ENCODE measurements around the gene FAM171A2. TPM values are rescaled to one million over a fixed set of nuclear protein-coding genes. Genes with fewer than 3 reads are reported as not detected.
A peak's percentile ranks its signal among the peaks of the same experiment; 100 is the strongest.

The FAM171A2 gene
- polyA plus RNA-seq (2013, experiment 1 of 2) = 5.8 TPM
- polyA plus RNA-seq (2013, experiment 2 of 2) = 5.3 TPM

DNA sequence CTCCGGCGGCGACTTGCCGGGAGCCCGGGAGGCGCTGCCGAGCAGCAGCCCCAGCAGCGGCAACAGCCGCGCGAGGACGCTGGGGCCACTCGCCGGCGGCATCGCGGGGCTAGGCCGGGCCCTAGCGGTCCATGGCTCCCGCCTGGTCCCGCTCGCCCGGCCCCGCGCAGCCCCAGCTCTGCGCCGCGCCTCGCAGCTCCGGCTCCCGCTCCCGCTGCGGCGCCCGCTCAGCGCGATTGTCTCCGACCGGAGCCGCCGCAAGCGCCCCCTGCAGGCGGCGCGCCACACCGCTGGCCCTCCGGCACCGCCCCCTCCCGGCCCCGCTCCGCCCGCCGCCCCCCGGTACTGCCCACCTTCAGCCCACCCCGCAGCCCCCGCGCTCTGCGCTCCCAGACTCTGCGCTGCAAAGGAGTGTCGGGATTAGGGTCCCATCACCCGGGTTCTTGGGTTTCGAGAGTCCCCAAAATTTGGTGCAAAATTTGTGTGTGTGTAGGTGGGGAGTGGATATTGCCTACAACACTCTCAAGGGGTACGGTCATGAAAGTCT is at the start of gene FAM171A2:
FAM171A2 (minus strand) TSS at position 241 of the 547 bp plus-strand sequence; CDS start at position 102, 139 bp downstream.
- Histone ChIP-seq H2AFZ (ENCODE audit: low read depth, low read length) (peak within 1 kb of the TSS; percentile 60), H4K91ac (ENCODE audit: low read length) (no peak within 1 kb of the TSS), H3K79me1 (replicated peaks; ENCODE audit: low read length, poor library complexity, severe bottlenecking) (peaks cover 35% of the 10 kb centered on the region), H3K4ac (ENCODE audit: low read depth in 1 of 2, low read length in 2 of 2) (peak within 1 kb of the TSS in 1 of 2 experiments; percentile 71), H3K27ac (ENCODE audit: low read length, poor library complexity, severe bottlenecking) (no peak within 1 kb of the TSS), H2BK15ac (ENCODE audit: low read depth, poor library complexity, severe bottlenecking) (peak within 1 kb of the TSS; percentile 76), H2AK5ac (ENCODE audit: low read length, severe bottlenecking) (no peak within 1 kb of the TSS), H3K9me3 (ENCODE audit: control insufficient read depth, low read length) (no peaks in the 10 kb centered on the region), H3K9ac (ENCODE audit: low read length) (peak within 1 kb of the TSS; percentile 79), H3K23ac (ENCODE audit: low read length in 2 of 2) (peak within 1 kb of the TSS in 1 of 2 experiments; percentile 64), H2BK12ac (ENCODE audit: low read length in 2 of 2) (peak within 1 kb of the TSS in 1 of 2 experiments; percentile 66), H3K4me1 (ENCODE audit: control insufficient read depth, insufficient read depth, low read depth, low read length) (peaks cover 35% of the 10 kb centered on the region), H4K8ac (ENCODE audit: low read length) (peak within 1 kb of the TSS; percentile 42), H2BK120ac (ENCODE audit: low read depth, low read length) (no peak within 1 kb of the TSS), H2BK5ac (ENCODE audit: low read depth, low read length, poor library complexity, severe bottlenecking) (no peak within 1 kb of the TSS), H3K18ac (ENCODE audit: low read depth in 1 of 2, low read length in 2 of 2) (peak within 1 kb of the TSS; percentile 60 to 84), H3K4me3 (ENCODE audit: insufficient read depth in 1 of 2, low read depth in 1 of 2, low read length in 2 of 2) (peak within 1 kb of the TSS; percentile 80 to 84), H3K27me3 (ENCODE audit: control insufficient read depth in 1 of 2, insufficient read depth in 1 of 2, low read length in 2 of 2) (peaks cover 24 to 28% of the 10 kb centered on the region in 2 experiments), H3K4me2 (ENCODE audit: low read length, poor library complexity, severe bottlenecking) (peak within 1 kb of the TSS; percentile 94), H3K36me3 (ENCODE audit: control insufficient read depth in 1 of 2, insufficient read depth in 2 of 2, low read depth in 1 of 2, low read length in 2 of 2) (peaks cover 0 to 11% of the 10 kb centered on the region in 2 experiments), H3K14ac (ENCODE audit: low read length in 2 of 2) (peak within 1 kb of the TSS; percentile 51 to 58)
- WGBS = 2% methylated on average over 41 of the region's 63 CpGs
- DNase-seq = peak; percentile 52

GRCh38 chr17:44409309-44410028 is 45.8 kb upstream of the FAM171A2 start:
- no peaks in the 10 kb centered on the region for H3K4me1 ChIP-seq (ENCODE audit: control insufficient read depth, insufficient read depth, low read depth, low read length)
- no peak overlapping the region for H2AK5ac ChIP-seq (ENCODE audit: low read length, severe bottlenecking)
- DNase-seq = no peak
- 85% methylated on average over 6 of the region's 7 CpGs for WGBS
- no peak overlapping the region for H2BK15ac ChIP-seq (ENCODE audit: low read depth, poor library complexity, severe bottlenecking)
- no peak overlapping the region for H3K4ac ChIP-seq (ENCODE audit: low read depth in 1 of 2, low read length in 2 of 2)
- H3K4me2 ChIP-seq (ENCODE audit: low read length, poor library complexity, severe bottlenecking) = no peak overlapping the region
- peaks cover 0 to 52% of the 10 kb centered on the region in 2 experiments for H3K36me3 ChIP-seq (ENCODE audit: control insufficient read depth in 1 of 2, insufficient read depth in 2 of 2, low read depth in 1 of 2, low read length in 2 of 2)
- H3K18ac ChIP-seq (ENCODE audit: low read depth in 1 of 2, low read length in 2 of 2) = no peak overlapping the region
- no peak overlapping the region for H2AFZ ChIP-seq (ENCODE audit: low read depth, low read length)
- H2BK120ac ChIP-seq (ENCODE audit: low read depth, low read length) = no peak overlapping the region
- H3K79me1 ChIP-seq (replicated peaks; ENCODE audit: low read length, poor library complexity, severe bottlenecking) = peaks cover 24% of the 10 kb centered on the region
- no peak overlapping the region for H3K14ac ChIP-seq (ENCODE audit: low read length in 2 of 2)
- H3K23ac ChIP-seq (ENCODE audit: low read length in 2 of 2) = no peak overlapping the region
- H2BK12ac ChIP-seq (ENCODE audit: low read length in 2 of 2) = no peak overlapping the region
- no peaks in the 10 kb centered on the region for H3K27me3 ChIP-seq (ENCODE audit: control insufficient read depth in 1 of 2, insufficient read depth in 1 of 2, low read length in 2 of 2)
- H3K27ac ChIP-seq (ENCODE audit: low read length, poor library complexity, severe bottlenecking) = no peak overlapping the region
- no peak overlapping the region for H3K9ac ChIP-seq (ENCODE audit: low read length)
- H2BK5ac ChIP-seq (ENCODE audit: low read depth, low read length, poor library complexity, severe bottlenecking) = no peak overlapping the region
- no peak overlapping the region for H3K4me3 ChIP-seq (ENCODE audit: insufficient read depth in 1 of 2, low read depth in 1 of 2, low read length in 2 of 2)
- no peak overlapping the region for H4K8ac ChIP-seq (ENCODE audit: low read length)
- H3K9me3 ChIP-seq (ENCODE audit: control insufficient read depth, low read length) = no peaks in the 10 kb centered on the region
- no peak overlapping the region for H4K91ac ChIP-seq (ENCODE audit: low read length)

DNA sequence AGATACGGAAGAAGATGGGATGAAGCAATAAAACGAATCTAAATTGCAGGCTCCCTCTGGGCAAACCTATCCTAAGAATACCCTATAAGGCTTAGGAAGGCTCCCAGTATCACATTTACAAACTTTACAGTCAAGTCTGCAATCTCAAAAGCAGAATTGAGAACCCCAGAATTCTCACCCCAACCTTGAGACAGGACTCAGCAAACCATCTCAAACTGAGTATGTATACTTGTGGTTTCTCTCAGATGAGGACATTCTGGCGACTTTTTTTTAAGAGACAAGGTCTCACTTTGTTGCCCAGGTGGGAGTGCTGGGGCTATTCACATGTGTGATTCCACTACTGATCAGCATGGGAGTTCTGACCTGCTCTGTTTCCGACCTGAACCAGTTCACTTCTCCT is 45.1 kb upstream of the FAM171A2 start:
- no peaks in the 10 kb centered on the region for H3K9me3 ChIP-seq (ENCODE audit: control insufficient read depth, low read length)

DNA sequence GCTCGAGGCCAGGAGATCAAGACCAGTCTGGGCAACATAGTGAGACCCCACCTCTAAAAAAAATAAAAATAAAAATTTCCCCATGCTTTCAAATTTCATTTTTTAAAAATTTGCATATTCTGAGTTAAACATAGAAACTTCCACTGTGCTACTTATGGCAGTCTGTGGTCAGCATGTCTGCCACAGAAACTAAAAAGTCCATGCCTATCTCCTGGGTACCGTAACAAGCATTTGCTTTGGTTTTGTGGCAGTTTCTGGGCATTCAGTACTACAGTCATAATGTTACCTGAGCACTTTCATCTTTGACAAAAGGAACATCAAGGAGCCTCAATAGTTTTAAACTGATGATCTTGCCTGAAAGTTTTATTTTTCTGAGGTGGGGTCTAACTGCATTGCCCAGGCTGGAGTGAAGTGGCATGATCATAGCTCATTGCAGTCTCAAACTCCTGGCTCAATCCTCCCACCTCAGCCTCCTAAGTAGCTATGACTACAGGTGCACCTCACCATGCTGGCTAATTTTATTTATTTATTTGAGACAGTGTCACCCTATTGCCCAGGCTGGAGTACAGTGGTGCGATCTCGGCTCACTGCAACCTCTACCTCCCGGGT is 39.0 kb upstream of the FAM171A2 start:
- Histone ChIP-seq H3K14ac (ENCODE audit: low read length in 2 of 2) (no peak overlapping the region), H3K4me2 (ENCODE audit: low read length, poor library complexity, severe bottlenecking) (no peak overlapping the region), H2BK120ac (ENCODE audit: low read depth, low read length) (no peak overlapping the region), H4K91ac (ENCODE audit: low read length) (no peak overlapping the region), H2AK5ac (ENCODE audit: low read length, severe bottlenecking) (no peak overlapping the region), H3K36me3 (ENCODE audit: control insufficient read depth in 1 of 2, insufficient read depth in 2 of 2, low read depth in 1 of 2, low read length in 2 of 2) (peaks cover 36 to 70% of the 10 kb centered on the region in 2 experiments), H3K9ac (ENCODE audit: low read length) (no peak overlapping the region), H3K23ac (ENCODE audit: low read length in 2 of 2) (no peak overlapping the region), H3K27me3 (ENCODE audit: control insufficient read depth in 1 of 2, insufficient read depth in 1 of 2, low read length in 2 of 2) (no peaks in the 10 kb centered on the region), H2AFZ (ENCODE audit: low read depth, low read length) (no peak overlapping the region), H3K27ac (ENCODE audit: low read length, poor library complexity, severe bottlenecking) (no peak overlapping the region), H3K79me1 (replicated peaks; ENCODE audit: low read length, poor library complexity, severe bottlenecking) (peaks cover 25% of the 10 kb centered on the region), H3K4me3 (ENCODE audit: insufficient read depth in 1 of 2, low read depth in 1 of 2, low read length in 2 of 2) (no peak overlapping the region), H3K18ac (ENCODE audit: low read depth in 1 of 2, low read length in 2 of 2) (no peak overlapping the region), H3K9me3 (ENCODE audit: control insufficient read depth, low read length) (no peaks in the 10 kb centered on the region), H2BK15ac (ENCODE audit: low read depth, poor library complexity, severe bottlenecking) (no peak overlapping the region), H3K4ac (ENCODE audit: low read depth in 1 of 2, low read length in 2 of 2) (no peak overlapping the region), H2BK12ac (ENCODE audit: low read length in 2 of 2) (no peak overlapping the region), H4K8ac (ENCODE audit: low read length) (no peak overlapping the region), H3K4me1 (ENCODE audit: control insufficient read depth, insufficient read depth, low read depth, low read length) (peaks cover 5% of the 10 kb centered on the region), H2BK5ac (ENCODE audit: low read depth, low read length, poor library complexity, severe bottlenecking) (no peak overlapping the region)
- DNase-seq = no peak
- 98% methylated on average over 5 of the region's 5 CpGs for WGBS

More for the DNA sequence above, 45.1 kb upstream of the FAM171A2 start:
- H3K36me3 ChIP-seq (ENCODE audit: control insufficient read depth in 1 of 2, insufficient read depth in 2 of 2, low read depth in 1 of 2, low read length in 2 of 2) = peaks cover 0 to 55% of the 10 kb centered on the region in 2 experiments
- no peak overlapping the region for H2BK120ac ChIP-seq (ENCODE audit: low read depth, low read length)
- no peak overlapping the region for H3K14ac ChIP-seq (ENCODE audit: low read length in 2 of 2)
- no peak for DNase-seq
- no peaks in the 10 kb centered on the region for H3K27me3 ChIP-seq (ENCODE audit: control insufficient read depth in 1 of 2, insufficient read depth in 1 of 2, low read length in 2 of 2)
- 93% methylated on average over 4 of the region's 4 CpGs for WGBS
- H3K4me2 ChIP-seq (ENCODE audit: low read length, poor library complexity, severe bottlenecking) = no peak overlapping the region
- H3K4ac ChIP-seq (ENCODE audit: low read depth in 1 of 2, low read length in 2 of 2) = no peak overlapping the region
- H2BK5ac ChIP-seq (ENCODE audit: low read depth, low read length, poor library complexity, severe bottlenecking) = no peak overlapping the region
- no peak overlapping the region for H4K8ac ChIP-seq (ENCODE audit: low read length)
- H2AFZ ChIP-seq (ENCODE audit: low read depth, low read length) = no peak overlapping the region
- no peak overlapping the region for H4K91ac ChIP-seq (ENCODE audit: low read length)
- H3K4me1 ChIP-seq (ENCODE audit: control insufficient read depth, insufficient read depth, low read depth, low read length) = no peaks in the 10 kb centered on the region
- no peak overlapping the region for H3K18ac ChIP-seq (ENCODE audit: low read depth in 1 of 2, low read length in 2 of 2)
- H3K9ac ChIP-seq (ENCODE audit: low read length) = no peak overlapping the region
- H2BK15ac ChIP-seq (ENCODE audit: low read depth, poor library complexity, severe bottlenecking) = no peak overlapping the region
- H2AK5ac ChIP-seq (ENCODE audit: low read length, severe bottlenecking) = no peak overlapping the region
- no peak overlapping the region for H3K23ac ChIP-seq (ENCODE audit: low read length in 2 of 2)
- no peak overlapping the region for H2BK12ac ChIP-seq (ENCODE audit: low read length in 2 of 2)
- H3K4me3 ChIP-seq (ENCODE audit: insufficient read depth in 1 of 2, low read depth in 1 of 2, low read length in 2 of 2) = no peak overlapping the region
- no peak overlapping the region for H3K27ac ChIP-seq (ENCODE audit: low read length, poor library complexity, severe bottlenecking)
- peaks cover 22% of the 10 kb centered on the region for H3K79me1 ChIP-seq (replicated peaks; ENCODE audit: low read length, poor library complexity, severe bottlenecking)
